GM19463 (cell line): ENCODE data around the gene DDAH1.

ENCODE experiments used
- ATAC-seq: cut with Tn5 transposase; IDR thresholded peaks from one replicate; pipeline ENCODE4 v1.9.1; 2021; ENCODE audit warnings: mild to moderate bottlenecking, moderate library complexity; ENCODE audit not compliant: unreplicated experiment

Gene DDAH1

GRCh38 chr1:85445906-85446305, 19.1 kb downstream of the DDAH1 start:
- no peak for ATAC-seq

DNA sequence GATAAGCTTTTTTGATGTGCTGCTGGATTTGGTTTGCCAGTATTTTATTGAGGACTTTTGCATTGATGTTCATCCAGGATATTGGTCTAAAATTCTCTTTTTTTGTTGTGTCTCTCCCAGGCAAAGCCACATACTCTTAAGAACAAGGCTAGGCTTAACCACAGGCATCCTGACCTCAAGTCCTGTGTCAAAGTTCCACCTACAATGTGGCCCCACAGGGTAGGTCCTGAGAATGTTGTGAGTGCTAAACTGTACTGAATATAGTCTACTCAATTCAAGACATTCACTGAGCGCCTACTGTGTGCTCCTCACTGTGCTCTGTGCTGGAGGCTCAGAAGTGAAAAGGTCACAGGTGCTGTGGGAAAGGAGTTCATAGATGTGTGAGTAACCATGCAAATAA, 20.6 kb downstream of the DDAH1 start:
- no peak for ATAC-seq

DNA sequence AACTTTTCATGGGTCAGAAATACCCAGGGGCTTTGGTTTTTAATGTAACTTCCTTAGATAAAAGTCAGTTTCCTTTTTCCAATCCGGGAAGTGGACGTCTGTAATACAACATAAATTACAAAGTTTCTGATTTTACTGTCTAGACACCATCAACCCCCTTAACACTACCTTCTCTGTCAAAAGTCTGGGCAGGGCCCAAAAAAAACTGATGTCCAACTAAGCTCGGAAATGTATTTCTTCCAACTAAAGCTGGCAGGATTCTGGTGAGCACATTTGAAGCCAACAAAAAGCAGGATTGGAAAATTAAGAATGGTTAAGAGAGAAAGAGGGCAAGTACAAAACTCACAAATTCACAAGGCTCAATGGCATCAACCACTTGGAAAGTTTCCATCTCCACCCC, 24.3 kb downstream of the DDAH1 start:
- ATAC-seq = no peak

DNA sequence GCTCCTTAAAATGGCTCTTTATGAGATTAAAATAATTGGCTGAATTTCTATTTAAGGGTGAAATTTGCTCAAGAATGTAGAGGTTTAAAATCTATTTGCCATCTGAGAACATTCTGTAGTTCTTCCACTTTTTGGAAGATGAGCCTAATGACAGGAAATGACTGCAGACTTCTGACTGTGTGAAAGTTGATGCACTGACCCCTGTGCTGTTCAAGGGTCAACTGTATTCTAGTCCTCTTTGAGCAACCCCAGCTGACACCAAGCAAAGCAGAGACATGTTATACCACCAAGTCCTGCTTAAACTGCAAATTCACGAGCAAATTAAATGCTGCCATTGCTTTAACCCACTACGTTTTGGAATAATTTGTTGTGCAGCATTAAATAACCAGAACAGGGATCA, 26.6 kb downstream of the DDAH1 start:
- ATAC-seq = no peak

GRCh38 chr1:85437139-85437538, 27.8 kb downstream of the DDAH1 start:
- ATAC-seq = no peak

GRCh38 chr1:85433096-85433495, 31.9 kb downstream of the DDAH1 start:
- no peak for ATAC-seq

DNA sequence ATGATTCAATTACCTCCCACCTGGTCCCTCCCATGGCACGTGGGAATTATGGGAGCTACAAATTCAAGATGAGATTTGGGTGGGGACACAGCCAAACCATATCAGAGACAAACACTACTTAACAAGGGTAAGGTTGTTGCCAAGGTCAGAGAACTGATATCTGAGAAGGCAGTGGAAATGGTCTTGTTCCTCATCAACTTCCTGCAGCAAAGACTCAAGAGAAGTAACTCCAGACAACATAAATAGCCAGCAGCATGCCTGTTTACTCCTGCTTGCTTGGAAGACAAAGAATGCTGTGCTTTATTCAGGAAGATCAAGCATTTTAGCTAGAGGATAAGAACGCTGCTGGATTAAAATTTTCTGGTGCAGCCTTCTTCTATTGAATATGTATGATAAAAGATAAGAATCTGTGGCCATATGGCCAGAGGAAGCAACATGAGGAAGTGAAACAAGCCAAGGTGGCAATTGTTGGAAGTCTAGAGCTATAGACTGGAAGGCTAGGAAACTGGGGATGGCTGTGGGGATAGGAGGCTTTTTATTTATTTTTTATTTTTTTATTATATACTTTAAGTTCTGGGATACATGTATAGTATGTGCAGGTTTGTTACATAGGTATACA, 36.4 kb downstream of the DDAH1 start:
- ATAC-seq = no peak

DNA sequence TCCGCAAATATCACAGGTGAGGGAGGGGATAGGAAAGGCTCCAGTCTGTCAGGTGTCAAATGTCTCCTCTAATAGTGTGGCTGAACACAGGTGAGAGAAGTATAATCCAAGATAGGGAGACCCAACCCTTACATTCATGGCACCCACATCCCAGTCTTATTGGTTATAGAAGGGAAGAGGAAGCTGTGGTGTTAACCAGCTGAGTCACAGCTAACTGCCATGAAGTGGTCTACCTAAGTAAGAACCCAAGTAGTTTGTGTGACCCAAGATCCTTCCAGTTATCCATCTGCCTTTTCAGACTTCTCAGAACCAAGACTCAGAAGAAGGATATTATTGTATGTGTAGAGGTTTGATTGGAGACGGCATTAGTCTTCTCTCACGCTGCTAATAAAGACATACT, 37.1 kb downstream of the DDAH1 start:
- ATAC-seq = no peak

GRCh38 chr1:85427331-85427730, 37.6 kb downstream of the DDAH1 start:
- no peak for ATAC-seq

DNA sequence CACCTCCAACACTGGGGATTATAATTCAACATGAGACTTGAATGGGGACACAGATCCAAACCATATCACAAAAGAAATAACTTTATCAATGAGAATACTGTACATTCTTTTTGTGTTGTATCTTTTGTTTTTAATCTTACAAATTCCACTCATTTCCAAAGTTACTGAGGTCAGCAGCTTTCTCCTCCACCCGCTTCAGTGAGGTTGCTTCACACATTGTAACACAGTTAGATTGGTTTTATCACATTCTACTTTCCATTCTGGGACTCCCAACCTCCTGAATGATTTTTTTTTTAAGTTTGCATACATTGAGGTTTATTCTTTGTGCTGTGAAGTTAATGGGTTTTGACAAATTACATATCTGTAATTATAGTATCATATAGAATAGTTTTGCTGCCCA, 43.8 kb downstream of the DDAH1 start:
- ATAC-seq = no peak

- no peak for ATAC-seq
Measured at GRCh38 chr1:85420199-85420598, 44.8 kb downstream of the DDAH1 start.

- no peak for ATAC-seq
Measured at GRCh38 chr1:85417876-85418275, 47.1 kb downstream of the DDAH1 start.

GRCh38 chr1:85417017-85417416, 47.9 kb downstream of the DDAH1 start:
- no peak for ATAC-seq

DNA sequence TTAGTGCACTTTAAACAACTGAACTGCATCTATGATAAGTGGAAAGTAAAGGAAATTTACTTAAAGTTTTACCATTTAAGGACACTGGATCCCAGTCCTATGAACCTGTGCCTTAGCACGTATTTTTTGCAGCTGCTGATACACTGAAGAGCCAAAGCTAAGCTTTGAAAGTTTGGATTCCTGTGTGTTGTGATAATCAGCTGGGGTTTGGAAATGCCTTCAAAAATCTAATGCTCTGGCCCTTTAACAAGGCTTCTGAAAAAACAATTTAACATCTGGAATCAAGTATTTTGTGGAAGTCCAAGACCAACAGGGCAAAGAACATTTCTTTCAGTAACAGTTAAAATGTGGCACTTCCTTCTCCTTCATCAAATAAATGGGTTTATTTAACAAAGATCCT, 51.8 kb downstream of the DDAH1 start:
- ATAC-seq = no peak

DNA sequence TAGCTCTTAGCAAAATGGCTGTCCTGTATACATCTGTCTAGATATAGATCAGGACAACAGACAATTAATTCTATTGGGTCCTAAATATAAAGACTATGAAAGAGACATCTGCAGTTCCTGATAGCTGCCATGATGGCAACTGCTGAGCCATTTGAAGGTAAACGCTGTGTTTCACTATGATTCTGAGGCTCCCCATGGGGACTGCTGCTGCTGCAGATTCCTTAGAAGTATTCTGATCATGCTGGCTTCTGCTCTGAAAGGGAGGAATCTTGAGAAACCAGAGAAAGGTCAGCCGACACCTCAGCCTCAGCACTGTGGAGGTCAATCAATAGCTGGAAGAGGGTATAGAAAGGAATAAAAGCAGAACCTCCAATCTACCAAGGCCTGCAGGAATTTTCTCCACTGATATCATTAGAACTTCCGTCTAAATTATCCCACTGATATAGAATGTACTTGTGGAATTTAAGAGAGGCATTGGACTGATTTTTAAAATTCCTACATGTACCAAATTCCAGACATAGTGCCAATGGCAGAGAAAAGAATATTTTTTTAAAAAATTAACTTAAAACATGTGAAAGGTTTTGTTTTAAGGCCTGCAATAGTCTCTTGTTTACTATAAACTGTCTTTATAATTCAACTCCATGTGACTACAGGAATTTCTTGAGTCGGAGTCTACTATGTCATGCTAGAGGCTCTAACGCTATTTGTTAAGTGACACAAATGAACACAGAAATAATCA, 53.2 kb downstream of the DDAH1 start:
- ATAC-seq = no peak

- ATAC-seq = no peak
Measured at GRCh38 chr1:85409516-85409915, 55.4 kb downstream of the DDAH1 start.

DNA sequence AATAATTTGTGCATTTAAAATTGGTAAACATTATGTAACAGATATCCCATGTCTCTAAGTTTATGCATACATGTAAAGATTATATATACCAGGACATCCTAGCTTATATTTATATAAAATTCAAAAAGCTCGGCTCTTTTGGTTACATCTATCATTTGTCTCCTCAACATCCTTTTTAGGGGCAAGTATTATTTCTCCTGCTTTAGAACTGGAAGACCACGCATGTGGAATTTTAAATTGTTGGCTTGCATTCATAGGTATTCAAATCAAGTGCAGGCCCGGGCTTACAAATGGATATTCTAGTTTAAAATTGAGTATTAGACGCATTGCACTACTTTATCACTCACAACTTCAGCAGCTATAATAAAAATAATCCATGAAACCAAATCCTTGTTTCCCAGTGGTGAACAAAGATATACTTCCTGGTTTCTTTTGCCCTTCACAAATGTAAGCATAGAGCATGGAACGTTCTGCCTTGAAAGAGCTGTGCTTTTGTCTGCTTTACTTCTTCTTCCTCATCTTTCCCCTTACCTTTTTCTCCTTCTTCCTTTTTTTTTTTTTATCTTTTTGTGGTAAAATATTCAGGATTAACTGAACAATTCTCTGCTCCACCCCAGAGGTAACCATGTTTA, 57.1 kb downstream of the DDAH1 start:
- no peak for ATAC-seq

DNA sequence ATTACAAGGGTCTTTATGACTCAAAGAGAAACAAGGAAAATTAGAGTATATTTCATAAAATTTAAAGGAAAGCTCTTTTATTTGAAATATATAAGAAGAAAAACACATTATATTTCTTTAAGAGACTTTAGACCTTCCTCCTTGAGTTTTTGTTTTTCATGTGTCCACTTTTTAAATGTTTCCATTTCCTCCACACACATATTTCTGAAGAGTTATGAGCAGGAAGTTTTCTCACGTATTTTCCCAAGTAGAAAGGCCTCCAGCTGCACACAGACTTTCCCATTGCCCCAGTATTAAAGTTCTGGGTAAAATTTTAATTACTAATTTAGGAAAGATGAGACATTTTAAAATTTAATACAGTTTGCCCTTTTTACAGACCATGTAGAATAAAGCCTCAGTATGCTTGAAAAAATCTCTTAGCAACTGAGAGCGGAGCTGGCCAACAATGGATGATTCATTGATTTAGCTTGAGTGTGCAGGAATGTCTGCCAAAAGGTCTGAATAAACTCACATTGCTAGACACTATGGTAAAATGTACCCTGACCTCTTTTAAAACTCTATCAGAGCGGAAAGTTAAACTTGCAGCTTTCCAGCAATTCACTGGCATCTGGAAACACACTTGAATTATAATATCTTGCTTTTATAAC, 57.9 kb downstream of the DDAH1 start:
- no peak for ATAC-seq

- ATAC-seq = no peak
Measured at GRCh38 chr1:85406081-85406480, 58.9 kb downstream of the DDAH1 start.

- no peak for ATAC-seq
Measured at GRCh38 chr1:85404408-85404807, 60.6 kb downstream of the DDAH1 start.

DNA sequence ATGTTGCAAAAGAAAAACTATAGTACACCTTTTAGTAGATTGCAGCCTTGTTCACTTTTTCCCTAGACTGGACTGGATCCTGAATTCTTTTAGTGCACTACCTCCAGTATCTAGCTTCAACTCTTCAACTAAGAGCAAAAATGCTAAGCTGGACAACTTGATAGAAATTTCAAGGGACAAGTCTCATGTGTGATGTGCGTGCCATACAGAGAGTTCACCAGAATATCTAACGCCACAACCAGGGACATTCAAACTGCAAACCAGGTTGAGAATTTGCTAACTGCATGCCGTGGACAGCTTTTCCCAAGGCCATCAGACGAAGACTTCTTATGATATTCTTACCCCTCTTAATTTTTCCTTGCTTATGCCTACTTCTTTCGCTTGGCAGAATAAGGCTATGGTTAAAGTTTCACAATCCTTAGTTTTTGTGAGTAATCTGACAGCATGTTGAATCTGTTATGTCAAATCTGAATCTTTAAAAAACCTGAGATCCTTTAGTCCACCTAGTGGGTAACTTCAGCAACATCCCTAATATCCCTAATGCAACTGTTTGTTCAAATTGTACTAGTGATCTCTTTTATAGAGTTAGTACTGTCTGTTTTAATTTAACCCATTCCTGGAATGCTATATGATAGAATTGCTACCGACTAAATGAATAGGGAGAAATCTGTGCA, 66.4 kb downstream of the DDAH1 start:
- no peak for ATAC-seq
